Erythroblast (primary cell): ENCODE measurements around the gene UBN1.

Experiments used
- GATA1 ChIP-seq: IDR thresholded peaks from 2 replicates; pipeline ENCODE4 v1.6.1; 2011; ENCODE audit warnings: low read depth, mild to moderate bottlenecking, control low read depth, low read length, moderate library complexity
- POLR2A ChIP-seq: IDR thresholded peaks from 2 replicates; pipeline ENCODE4 v1.6.1; 2011; ENCODE audit warnings: mild to moderate bottlenecking, low read length

GRCh38 chr16:4826980-4827379, 20.3 kb upstream of the UBN1 start:
- TF ChIP-seq POLR2A (no peak), GATA1 (no peak)
